Esophagus squamous epithelium (tissue), 4 donors: ENCODE results near the gene YBX1.
"Not testable (repeated sequence)": the region's sequence is repeated elsewhere in the genome, so short reads cannot be mapped to it uniquely, and the experiment has no call there.

Experiments
- CTCF ChIP-seq, 6 experiments: fragments of 450-650 bp in 4 of 6; fragments of 200-600 bp in 2 of 6; sonication (generic) in 2 of 6; IDR thresholded peaks; one replicate each; pipeline ENCODE4 v1.5.1; 2016 to 2019; ENCODE audit warnings: antibody characterized with exemption in 6 of 6, mild to moderate bottlenecking in 4 of 6, moderate library complexity in 4 of 6
- POLR2A ChIP-seq, 4 donors: fragments of 450-650 bp; IDR thresholded peaks; one replicate each; pipeline ENCODE4 v1.6.1; 2017; ENCODE audit warnings: antibody characterized with exemption in 4 of 4, mild to moderate bottlenecking in 4 of 4, moderate library complexity in 3 of 4

- not testable (repeated sequence) for TF ChIP-seq CTCF, POLR2A (IDR thresholded peaks at IDR 0.05)
Observed at GRCh38 chr1:42712808-42713207, 30.6 kb downstream of the YBX1 start.
